Jurkat, Clone E6-1 (cell line): Measurements from ENCODE around the gene LRRC45.

Source experiments
- DNase-seq: peaks from one replicate; pipeline ENCODE4 v3.0.0-alpha.2; 2011; ENCODE audit warnings: low read depth, low spot score
- H3K4me3 ChIP-seq: 2 replicates; pipeline ENCODE4 v1.5.1; 2011; ENCODE audit warnings: mild to moderate bottlenecking, low read length, control low read depth, moderate library complexity

The LRRC45 gene

DNA sequence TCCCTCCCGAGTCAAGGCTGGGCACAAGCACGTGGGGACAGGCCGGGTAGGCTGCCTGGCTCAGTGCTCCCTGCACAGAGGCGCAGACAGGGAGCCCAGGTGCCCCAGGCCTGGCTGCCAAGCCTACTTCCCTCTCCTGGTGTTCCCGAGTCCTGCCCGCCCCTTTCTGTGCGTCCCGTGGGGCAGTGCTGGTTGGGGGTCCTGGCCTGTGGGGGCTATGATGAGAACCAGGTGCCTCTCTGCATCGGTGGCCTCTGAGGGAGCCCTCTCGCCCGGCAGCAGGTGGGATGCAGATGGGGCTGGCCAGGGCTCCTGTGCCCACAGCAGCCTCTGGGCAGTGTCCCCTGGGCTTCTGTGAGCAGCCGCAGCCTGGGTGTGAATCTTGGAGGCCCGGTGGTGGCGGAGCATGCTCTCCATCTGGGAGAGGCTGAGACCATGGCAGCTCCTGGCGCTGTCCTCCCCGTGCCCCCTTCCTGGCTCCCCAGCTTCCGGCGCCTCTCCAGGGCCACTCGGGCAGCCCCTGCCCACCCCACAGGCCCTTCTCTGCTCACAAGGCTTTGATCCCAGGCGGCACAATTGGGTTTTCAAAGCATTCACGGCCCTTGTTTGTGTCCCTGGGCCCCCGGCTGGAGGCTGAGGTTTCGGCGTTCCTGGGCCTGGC lies 7.7 kb upstream of the LRRC45 start:
- no peak overlapping the region for H3K4me3 ChIP-seq
- DNase-seq = no peak

DNA sequence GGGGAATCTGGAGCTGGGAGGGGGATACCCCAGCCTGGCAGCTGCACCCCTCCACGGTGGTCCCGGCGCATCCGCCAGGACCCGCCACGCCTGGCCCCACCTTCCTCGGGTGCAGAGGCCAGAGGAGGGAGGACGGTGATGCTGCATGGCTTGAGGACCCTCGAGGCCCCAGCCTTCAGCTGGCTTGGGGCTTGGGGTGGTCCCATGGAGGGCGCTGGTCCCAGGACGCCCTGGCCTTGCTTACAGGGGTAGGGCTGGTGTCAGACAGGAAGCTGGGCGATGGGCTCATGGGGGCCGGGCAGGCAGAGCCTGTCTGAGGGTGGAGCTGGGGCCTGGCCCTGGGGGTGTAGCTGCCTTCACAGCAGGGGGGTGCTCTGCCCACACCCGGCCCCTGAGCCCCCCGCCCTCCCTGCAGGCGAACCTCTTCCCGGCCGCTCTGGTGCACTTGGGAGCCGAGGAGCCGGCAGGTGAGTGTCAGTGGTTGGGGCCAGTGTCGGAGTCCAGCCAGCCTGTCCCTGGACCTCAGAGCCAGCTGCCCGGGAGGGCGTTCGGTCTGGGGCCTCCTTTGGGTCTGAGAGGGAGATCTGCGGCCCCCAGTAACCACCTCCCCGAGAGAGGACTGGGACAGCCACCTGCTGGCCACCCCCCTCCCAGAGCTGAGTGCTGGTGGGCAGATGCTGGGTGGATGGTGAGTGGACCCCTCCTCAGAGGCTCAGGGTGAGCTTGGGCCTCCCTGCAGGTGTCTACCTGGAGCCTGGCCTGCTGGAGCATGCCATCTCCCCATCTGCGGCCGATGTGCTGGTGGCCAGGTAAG lies 6.8 kb upstream of the LRRC45 start:
- no peak for DNase-seq
- H3K4me3 ChIP-seq = no peak overlapping the region

DNA sequence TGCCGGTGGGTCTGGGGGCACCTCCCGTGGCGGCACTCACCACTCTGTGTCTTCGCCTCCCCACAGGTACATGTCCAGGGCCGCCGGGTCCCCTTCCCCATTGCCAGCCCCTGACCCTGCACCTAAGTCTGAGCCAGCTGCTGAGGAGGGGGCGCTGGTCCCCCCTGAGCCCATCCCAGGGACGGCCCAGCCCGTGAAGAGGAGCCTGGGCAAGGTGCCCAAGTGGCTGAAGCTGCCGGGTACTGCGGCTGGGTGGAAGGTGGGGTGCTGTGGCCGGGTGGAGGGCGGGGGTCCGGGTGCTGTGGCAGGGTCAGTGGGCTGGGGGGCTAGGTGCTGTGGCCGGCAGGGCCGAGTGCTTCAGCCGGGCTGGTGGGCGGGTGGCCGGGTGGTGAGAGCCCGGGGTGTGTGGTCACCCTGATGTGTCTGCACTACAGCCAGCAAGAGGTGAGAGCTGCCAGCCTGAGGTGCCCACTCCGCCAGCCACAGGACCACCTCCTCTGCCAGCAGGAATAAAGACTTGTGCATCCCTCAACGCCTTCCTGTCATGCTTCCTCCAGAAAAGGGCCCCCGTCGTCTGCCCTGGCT lies 6.1 kb upstream of the LRRC45 start:
- no peak for DNase-seq
- no peak overlapping the region for H3K4me3 ChIP-seq

DNA sequence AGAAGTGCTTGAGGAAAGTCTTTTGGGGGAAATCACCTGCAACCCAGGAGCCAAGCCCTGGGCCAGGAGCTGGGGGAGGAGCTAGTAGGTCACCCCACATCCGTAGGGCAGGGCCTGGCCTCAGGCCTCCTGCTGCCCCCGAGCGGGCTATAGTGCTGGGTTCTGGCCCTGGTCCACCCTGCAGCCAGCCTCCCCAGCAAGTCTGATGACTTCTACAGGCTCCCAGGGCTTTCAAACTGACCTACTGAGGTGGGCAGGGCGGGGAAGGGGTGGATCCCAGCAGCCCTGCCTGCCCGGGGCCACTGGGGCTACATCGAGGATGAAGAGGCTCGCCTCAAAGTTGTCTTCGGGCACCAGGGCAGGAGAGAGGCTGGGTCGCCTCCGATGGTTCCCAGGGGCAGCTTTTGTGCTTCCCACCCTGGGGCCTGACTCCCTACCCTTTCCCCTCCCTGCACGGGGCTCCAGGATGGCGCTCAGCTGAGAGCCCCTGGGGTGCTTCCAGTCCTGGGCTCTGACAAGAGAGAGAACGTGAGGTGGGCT lies 5.4 kb upstream of the LRRC45 start:
- DNase-seq = no peak
- H3K4me3 ChIP-seq = no peak overlapping the region

DNA sequence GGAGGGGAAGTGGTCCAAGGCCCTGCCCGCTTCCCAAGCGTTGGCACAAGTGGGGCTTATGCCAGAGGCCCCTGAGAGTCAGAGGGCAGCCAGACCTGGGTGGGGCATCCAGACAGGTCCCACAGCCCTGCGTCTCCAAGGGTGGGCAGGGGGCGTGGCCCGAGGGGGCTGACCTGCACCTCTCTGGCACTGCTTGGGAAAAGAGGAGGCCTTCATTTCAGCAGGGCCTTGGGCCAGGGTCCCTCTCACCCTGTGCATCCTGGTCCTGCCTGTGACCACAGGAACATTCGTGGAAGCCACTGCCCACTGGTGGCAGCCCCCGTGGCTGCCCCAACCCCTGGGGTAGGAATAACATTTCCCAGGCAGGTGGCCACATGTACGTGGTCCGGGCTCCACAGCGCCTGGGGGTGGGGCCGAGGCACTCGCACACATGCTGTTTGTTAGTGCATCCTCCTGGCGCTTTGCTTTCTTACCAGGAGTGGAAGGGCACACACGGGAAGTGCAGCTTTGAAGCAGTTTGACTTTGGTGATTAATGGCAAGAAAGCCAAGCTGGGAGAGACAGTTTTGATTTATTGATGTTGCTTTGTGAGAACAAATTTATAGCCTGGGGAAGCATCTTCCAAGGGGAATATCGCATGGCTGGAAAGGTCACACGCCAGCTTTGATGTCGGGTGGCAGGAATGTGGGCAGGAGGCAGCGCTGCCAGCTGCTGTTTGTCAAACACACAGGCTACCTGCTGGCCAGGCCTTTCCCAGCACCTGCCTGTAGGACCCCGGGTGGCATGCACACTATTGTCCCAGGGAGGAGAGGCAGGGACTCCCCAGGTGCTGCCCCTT lies 4.7 kb upstream of the LRRC45 start:
- no peak overlapping the region for H3K4me3 ChIP-seq
- no peak for DNase-seq

DNA sequence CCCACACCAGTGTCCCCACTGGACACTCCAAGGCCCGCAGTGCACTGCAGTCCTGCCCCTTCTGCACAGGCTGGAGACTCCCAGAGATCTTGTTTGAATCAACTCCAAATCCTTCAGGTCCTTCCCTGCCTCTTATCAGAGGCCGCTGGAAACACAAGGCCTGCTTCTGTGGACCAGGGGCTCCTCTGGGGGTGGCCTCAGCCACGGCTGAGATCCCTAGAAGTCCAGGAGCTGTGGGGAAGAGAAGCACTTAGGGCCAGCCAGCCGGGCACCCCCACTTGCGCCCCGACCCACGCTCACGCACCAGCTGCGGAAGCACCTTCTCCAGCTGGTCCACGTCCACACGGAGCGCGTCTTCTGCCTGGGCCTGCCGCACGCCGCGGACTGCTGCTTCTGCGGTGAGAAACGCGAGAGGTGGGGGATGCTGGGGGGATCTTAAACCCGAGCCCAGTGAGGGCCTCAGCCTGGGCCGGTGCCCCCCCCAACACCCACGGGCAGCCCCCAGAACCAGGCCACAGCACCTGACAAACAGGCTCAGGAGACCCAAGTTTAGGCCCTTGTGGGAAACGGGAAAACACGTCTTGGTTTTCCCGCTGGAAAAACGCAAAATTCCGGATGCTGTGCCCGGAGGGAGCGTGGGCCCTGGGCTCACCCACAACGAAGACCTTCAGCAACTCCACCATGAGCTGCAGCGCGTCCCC lies 4.0 kb upstream of the LRRC45 start:
- no peak for DNase-seq
- H3K4me3 ChIP-seq = no peak overlapping the region

DNA sequence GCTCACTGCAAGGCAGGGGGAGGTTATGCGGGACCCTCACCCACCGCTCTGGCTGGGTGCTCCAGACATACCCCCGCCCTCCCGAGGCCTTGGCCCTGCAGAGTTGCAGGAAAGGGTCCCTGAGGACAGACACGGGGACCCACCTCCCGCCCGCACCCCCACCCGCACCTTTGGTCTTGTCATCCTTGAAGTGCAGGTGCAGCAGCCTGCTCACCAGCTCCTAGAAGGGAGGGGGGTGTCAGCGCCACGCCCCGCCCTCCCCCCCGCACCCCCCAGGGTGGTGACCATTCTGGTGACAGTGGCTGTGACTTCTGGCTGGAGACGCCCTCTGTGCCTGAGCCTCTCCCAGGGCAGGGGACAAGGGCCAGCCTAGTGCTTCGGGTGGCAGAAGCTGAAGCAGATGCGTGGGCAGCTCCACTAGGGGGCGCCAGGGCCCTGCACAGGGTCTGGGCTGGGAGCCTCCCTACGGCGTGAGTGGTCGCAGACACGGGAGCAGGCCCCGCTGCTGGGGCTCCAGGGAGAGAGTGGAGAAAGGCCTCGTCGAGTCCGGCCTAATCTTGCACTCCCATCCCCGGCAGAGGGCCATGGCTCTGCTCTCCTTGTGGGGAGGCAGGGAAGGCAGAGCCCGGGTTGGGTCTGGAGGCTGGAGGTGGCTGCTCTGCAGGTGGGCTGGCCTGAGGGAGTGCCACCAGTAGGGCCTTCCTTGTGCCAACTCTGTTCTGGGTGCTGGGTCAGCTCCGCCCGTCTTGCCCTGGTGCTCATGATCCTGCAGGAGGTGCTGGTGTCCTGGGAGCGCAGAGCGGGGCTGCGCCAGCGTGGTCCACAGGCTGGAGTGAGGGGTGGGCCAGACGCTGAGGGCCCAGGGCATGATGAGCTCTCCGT lies 3.2 kb upstream of the LRRC45 start:
- H3K4me3 ChIP-seq = no peak overlapping the region
- no peak for DNase-seq

DNA sequence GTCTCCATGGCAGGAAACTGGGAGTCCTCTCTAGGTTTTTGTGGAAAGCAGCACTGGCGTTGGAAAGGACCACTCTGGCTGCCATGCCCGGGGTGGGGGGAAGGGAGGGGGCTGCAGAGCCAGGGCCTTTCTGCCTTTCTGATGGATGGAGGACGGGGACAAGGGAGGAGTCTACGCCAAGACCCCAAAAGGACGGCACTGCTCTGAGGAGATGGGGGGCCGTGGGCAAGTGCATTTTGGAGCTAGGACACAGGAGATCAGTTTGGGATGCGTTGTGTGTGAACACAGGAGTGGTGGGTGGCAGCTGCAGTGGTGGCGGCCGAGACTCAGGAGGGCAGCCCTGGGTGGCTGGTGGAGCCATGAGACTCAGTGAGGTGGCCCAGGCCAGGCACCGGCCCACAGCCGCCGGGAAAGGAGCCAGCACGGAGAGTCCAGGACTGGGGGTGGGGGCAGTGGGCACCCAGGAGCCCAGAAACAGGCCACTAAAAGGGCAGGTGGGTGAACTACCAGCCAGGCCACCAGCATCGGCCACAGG lies 2.5 kb upstream of the LRRC45 start:
- DNase-seq = no peak
- H3K4me3 ChIP-seq = no peak overlapping the region

DNA sequence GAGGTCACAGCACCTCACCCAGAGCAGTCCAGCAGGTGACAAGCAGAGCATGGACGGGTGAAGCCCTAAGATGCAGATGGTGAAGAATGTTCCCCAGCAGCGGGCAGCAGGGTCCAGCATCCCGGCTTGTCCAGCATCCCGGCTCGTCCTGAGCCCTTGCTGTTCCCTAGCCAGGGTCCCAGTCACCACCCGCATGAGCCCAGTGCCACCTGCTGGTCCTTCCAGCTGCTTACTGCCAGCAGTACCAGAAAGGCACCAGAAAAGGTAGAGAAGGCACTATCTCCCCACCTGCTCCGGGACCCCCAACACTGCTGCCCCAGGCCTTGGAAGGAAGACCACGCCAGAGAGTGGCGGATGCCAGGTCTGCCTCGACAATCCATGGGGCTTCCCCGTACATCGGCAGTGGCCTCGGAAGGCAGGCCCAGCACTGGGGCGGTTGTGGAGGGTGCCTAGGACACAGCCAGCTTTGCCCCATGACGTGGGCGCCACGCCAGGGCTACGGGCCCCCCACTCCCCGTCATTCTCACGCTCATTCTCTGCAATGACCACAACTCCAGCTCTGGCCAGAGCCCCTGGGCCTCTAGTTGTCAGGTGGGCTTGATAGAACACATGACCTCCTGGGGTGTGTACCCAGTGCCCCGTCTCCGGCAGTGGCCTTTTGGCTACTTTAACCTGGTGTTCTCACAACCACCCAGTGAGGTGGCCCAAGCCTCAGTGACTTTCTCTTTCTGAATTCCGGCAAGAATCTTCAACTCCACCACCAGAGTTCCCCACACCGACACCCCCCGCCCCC lies 1.8 kb upstream of the LRRC45 start:
- DNase-seq = peak; percentile 47
- H3K4me3 ChIP-seq = peak overlapping the region; percentile 84

DNA sequence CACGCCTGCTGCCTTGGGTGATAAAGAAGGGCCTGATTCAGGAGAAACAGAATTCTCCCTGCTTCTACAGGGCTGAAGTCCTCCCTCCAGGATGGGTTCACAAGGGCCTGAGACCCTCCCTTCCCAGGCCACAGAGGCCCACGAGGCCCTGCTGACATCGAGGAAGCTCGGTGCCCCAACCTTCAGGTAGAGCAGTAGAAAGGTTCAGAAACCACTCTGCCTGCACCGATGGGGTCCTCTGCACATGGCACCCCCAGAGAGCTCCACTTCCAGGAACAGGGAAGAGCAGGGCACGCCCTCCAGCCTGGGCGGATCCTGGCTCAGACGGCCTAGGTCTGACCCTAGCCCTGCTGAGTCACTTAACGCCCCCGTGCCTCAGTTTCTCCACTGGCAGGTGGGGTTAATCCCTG lies 1.2 kb upstream of the LRRC45 start:
- no peak for DNase-seq

DNA sequence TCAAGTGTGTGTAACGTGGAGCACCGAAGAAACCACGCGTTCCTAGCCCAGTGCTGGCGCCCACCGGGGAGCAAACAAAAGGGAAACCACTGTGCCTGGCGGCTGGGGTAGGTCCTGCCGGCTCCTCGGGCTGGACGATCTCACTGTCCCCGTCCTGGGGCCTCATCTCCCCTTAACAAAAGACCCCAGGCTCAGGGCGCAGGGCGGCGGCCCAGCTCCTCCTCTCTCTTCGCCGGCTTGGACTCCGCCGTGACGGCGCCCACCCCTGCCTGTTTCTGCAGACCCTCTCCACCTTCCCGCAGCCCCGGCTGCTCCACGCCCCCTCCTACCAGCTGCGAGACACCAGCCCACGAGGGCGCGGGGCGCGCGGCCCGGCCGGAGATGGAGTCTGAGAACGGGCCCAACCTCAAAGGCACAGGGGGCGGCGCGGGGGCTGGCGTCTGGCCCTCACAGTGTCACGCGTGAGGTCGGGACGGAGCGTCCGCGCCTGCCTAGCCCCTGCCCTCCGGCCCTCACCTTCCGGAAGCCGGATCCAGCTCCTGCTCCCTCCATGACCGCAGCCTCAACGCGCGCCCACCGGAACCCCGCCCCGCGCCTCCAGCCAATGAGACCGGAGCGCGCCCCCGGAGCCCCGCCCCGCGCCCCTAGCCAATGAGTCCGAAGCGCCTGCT lies 660 bp upstream of the LRRC45 start, which contains the start of gene CENPX:
Gene CENPX, minus strand, starts transcription at position 569 of the 671 bp plus-strand sequence. Its CDS starts 17 bp downstream, at position 552.
- H3K4me3 ChIP-seq = peak within 1 kb of the TSS; percentile 84
- DNase-seq = no peak

More for the DNA sequence above, 1.2 kb upstream of the LRRC45 start:
- peak overlapping the region; percentile 84 for H3K4me3 ChIP-seq

DNA sequence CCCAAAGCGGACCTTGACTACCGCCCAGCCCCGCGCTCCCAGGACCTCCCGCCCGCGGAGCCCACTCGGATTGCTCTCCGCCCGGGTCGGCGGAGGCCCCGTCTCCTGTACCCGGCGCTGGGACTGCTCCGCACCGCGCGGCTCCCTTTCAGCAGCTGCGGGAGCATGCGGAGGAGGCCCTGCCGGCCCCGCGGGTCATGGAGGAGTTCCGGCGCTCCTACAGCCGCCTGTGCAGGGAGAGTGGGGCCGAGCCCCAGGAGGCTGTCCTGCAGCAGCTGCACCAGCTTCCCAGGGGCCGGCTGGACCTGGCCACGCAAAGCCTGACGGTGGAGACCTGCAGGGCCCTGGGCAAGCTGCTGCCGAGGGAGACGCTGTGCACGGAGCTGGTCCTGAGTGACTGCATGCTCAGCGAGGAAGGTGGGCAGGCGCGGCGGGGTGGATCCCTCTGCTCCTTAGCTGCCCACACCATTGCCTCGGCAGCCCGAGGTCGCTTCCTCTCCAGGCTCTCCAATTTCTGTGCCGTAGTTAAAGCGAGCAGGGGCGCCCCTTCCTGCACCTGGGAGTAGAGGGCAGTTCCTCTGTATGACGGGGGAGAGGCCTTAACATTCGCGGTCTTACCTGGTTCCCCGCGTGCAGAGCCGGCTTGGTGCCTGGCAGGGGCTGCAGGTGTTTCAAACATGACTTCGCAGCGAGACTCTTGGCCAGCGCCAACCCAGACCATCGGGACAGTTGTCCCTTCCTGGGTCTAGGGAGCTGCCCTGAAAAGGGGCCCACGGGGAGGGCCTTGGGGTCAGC lies 539 bp downstream of the LRRC45 start:
- H3K4me3 ChIP-seq = peak overlapping the region; percentile 78
- DNase-seq = no peak

DNA sequence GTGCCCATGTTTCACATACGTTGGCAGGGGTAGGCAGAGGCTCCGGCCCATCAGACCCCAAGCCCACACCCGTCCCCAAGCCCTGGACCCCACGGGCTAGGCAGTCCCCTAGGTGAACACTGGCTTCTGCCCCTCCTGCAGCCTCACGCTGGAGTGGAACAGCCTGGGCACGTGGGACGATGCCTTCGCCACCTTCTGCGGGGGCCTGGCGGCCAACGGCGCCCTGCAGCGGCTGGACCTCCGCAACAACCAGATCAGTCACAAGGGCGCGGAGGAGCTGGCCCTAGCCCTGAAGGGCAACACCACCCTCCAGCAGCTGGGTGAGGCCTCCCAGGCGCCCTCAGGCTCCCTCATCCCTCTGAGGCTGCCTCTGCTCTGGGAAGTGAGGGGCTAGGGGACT lies 1.8 kb downstream of the LRRC45 start:
- no peak overlapping the region for H3K4me3 ChIP-seq
- DNase-seq = no peak

DNA sequence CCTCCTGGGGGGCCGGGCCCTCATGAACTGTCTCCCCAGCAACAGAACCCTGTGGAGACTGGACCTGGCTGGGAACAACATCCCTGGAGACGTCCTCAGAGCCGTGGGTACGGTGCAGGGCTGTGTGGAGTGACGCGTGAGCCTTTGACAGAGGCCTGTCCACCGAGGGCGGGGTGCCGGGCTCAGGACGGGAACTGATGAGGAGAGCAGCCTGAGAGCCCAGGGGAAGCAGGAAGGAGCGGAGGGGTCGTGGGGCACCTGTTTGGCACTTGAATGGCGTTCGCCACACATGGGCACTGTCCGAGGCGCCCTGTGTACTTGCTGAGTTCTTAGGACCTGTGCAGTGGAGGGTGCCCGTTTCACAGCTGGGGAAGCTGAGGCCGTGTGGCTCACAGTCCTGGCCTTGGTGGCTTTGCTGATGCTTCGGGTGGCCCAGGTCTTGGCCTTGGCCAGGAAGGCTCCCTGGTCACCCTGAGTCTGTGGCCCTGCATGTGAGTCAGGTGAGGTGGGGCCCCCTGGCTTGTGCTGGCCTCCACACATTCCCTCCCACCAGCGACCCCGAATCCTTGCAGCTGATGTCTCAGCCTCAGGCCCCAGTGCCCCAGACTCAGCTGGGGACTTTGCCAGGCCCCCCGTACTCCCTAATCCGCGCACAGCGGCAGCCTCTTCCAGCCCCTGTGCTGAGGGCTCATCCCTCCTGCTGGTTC lies 2.4 kb downstream of the LRRC45 start:
- DNase-seq = no peak
- no peak overlapping the region for H3K4me3 ChIP-seq

DNA sequence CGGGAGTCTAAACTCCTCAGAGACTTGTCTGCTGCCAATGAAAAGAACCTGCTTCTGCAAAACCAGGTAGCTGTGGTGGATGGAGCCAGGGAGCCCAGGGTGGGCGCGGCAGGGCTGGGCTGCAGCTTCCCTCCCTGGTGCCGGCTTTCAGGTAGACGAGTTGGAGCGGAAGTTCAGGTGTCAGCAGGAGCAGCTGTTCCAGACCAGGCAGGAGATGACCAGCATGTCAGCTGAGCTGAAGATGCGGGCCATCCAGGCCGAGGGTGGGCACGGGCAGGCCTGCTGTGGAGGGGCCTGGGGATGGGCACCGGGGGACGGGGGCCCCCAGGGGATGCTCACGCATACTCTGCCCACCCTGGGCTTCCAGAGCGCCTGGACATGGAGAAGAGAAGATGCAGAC lies 5.1 kb downstream of the LRRC45 start:
- DNase-seq = no peak

More for the DNA sequence above, 5.1 kb downstream of the LRRC45 start:
- no peak overlapping the region for H3K4me3 ChIP-seq
